MM.1S (cell line): Measurements from ENCODE around the gene DRD1.

ENCODE experiments used
- DNase-seq: peaks from one replicate; pipeline ENCODE4 v3.0.0-alpha.2; 2015
- H2AFZ ChIP-seq: fragments of 300-600 bp; sonication (generic); 2 replicates; pipeline ENCODE4 v1.6.0; 2016; ENCODE audit warnings: antibody characterized with exemption, low read length
- H3F3A ChIP-seq: fragments of 300-600 bp; sonication (generic); 2 replicates; pipeline ENCODE4 v1.6.1; 2016; ENCODE audit warnings: mild to moderate bottlenecking, antibody characterized with exemption, low read length, moderate library complexity, mixed read lengths; ENCODE audit not compliant: insufficient read depth
- H3K27ac ChIP-seq: fragments of 300-600 bp; sonication (generic); 2 replicates; pipeline ENCODE4 v1.5.1; 2016; ENCODE audit warnings: mild to moderate bottlenecking, low read length
- H3K27me3 ChIP-seq: fragments of 300-600 bp; sonication (generic); replicated peaks from 2 replicates; pipeline ENCODE4 v1.6.0; 2016; ENCODE audit warnings: low read length; ENCODE audit not compliant: insufficient read depth
- H3K36me3 ChIP-seq: fragments of 300-600 bp; sonication (generic); replicated peaks from 2 replicates; pipeline ENCODE4 v1.6.1; 2016; ENCODE audit warnings: mild to moderate bottlenecking, low read length, mixed read lengths; ENCODE audit not compliant: insufficient read depth
- H3K4me1 ChIP-seq: fragments of 300-600 bp; sonication (generic); 2 replicates; pipeline ENCODE4 v1.6.1; 2016; ENCODE audit warnings: low read length, mixed read lengths
- H3K4me2 ChIP-seq: fragments of 300-600 bp; sonication (generic); 2 replicates; pipeline ENCODE4 v1.6.0; 2016; ENCODE audit warnings: low read depth, low read length
- H3K4me3 ChIP-seq: fragments of 300-600 bp; sonication (generic); 2 replicates; pipeline ENCODE4 v1.5.1; 2016; ENCODE audit warnings: low read length, mixed read lengths
- H3K79me2 ChIP-seq: fragments of 300-600 bp; sonication (generic); 2 replicates; pipeline ENCODE4 v1.6.1; 2016; ENCODE audit warnings: mixed run types, low read length, mixed read lengths
- H3K9ac ChIP-seq: fragments of 300-600 bp; sonication (generic); 2 replicates; pipeline ENCODE4 v1.6.1; 2016; ENCODE audit warnings: low read length, mixed read lengths
- H3K9me2 ChIP-seq: fragments of 300-600 bp; sonication (generic); replicated peaks from 2 replicates; pipeline ENCODE4 v1.6.1; 2016; ENCODE audit warnings: mild to moderate bottlenecking, low read length, mixed read lengths; ENCODE audit not compliant: insufficient read depth
- H3K9me3 ChIP-seq: fragments of 300-600 bp; sonication (generic); replicated peaks from 2 replicates; pipeline ENCODE4 v1.6.1; 2016; ENCODE audit warnings: mild to moderate bottlenecking, low read length, mixed read lengths; ENCODE audit not compliant: insufficient read depth
- H4K20me1 ChIP-seq: fragments of 300-600 bp; sonication (generic); 2 replicates; pipeline ENCODE4 v1.6.1; 2016; ENCODE audit warnings: mild to moderate bottlenecking, low read length, moderate library complexity, mixed read lengths; ENCODE audit not compliant: insufficient read depth
- EZH2 ChIP-seq: fragments of 300-600 bp; sonication (generic); optimal IDR thresholded peaks from 2 replicates; pipeline ENCODE3; 2017; ENCODE audit warnings: low read depth, mild to moderate bottlenecking, antibody characterized with exemption, low read length, mixed read lengths
- EZH2phosphoT487 ChIP-seq: fragments of 300-600 bp; sonication (generic); IDR thresholded peaks from 2 replicates; pipeline ENCODE4 v1.6.1; 2018; ENCODE audit warnings: antibody characterized with exemption, low read length
- TF ChIP-seq, protein P1 (sequence below): fragments of 300-600 bp; sonication (generic); IDR thresholded peaks from 2 replicates; pipeline ENCODE4 v1.5.1; 2016; ENCODE audit warnings: antibody characterized with exemption, low read length, mixed read lengths

The DRD1 gene

DNA sequence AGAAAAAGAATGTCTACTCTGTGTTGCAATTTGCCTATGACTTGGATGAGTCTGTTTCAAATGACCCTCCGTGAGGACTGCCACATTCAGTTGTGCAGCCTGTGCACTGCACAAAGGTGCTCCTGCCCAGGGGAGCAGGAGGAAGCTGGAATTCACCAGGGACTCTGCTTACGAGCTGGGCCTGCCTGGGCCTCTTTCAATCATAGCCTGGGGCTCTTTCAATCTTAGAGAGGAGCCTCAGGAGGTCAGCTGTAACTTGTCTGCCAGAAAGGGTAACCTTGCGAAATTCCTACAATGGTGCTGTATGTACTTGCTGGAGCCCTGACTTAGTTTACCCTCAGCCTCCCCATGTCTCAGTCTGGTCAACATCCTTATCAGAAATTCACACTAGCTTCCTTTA, 25.9 kb upstream of the DRD1 start:
- Histone ChIP-seq H3F3A (no peaks in the 10 kb centered on the region), H3K79me2 (no peaks in the 10 kb centered on the region), H3K36me3 (no peaks in the 10 kb centered on the region), H3K4me1 (0 out of 2 replicates have a peak, but pooled peaks cover under 1% of the 10 kb centered on the region), H3K27ac (no peak overlapping the region), H3K27me3 (no peaks in the 10 kb centered on the region), H3K9ac (no peak overlapping the region), H3K9me2 (no peaks in the 10 kb centered on the region), H3K9me3 (no peaks in the 10 kb centered on the region), H3K4me3 (no peak overlapping the region), H2AFZ (no peak overlapping the region), H4K20me1 (no peaks in the 10 kb centered on the region), H3K4me2 (no peak overlapping the region)
- TF ChIP-seq EZH2 (no peak), EZH2phosphoT487 (no peak)
- TF ChIP-seq, protein P1, sequence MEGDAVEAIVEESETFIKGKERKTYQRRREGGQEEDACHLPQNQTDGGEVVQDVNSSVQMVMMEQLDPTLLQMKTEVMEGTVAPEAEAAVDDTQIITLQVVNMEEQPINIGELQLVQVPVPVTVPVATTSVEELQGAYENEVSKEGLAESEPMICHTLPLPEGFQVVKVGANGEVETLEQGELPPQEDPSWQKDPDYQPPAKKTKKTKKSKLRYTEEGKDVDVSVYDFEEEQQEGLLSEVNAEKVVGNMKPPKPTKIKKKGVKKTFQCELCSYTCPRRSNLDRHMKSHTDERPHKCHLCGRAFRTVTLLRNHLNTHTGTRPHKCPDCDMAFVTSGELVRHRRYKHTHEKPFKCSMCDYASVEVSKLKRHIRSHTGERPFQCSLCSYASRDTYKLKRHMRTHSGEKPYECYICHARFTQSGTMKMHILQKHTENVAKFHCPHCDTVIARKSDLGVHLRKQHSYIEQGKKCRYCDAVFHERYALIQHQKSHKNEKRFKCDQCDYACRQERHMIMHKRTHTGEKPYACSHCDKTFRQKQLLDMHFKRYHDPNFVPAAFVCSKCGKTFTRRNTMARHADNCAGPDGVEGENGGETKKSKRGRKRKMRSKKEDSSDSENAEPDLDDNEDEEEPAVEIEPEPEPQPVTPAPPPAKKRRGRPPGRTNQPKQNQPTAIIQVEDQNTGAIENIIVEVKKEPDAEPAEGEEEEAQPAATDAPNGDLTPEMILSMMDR, result no peak
- no peak for DNase-seq

DNA sequence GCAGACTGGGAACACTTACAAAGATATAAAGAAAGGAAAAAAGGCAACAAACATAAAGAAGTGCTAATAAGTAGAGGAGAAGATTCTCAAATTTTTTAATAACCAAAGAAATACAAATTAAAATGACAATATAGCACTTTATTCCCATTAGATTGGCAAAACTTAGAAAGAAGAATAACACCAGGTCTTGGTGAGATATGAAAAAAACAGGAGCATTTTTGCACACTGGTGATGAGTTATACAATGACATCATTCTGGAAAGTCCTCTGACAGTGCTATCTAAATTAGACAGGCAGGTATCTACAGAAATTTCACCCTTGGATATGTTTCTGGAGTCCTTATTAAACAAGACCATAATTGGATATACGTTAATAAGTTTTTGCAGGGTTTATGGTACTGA, 24.9 kb upstream of the DRD1 start:
- Histone ChIP-seq H3K4me3 (no peak overlapping the region), H3K4me1 (peaks cover 10% of the 10 kb centered on the region)
- TF ChIP-seq EZH2 (no peak), EZH2phosphoT487 (no peak)
- TF ChIP-seq, protein P1, result no peak

GRCh38 chr5:175467983-175468690, 24.2 kb upstream of the DRD1 start:
- H3K4me1 ChIP-seq, result peaks cover 17% of the 10 kb centered on the region
- no peak overlapping the region for H3K4me2 ChIP-seq
- no peak overlapping the region for H2AFZ ChIP-seq
- no peaks in the 10 kb centered on the region for H4K20me1 ChIP-seq
- no peaks in the 10 kb centered on the region for H3K9me3 ChIP-seq
- H3K9ac ChIP-seq, result no peak overlapping the region
- TF ChIP-seq, protein P1, result no peak
- no peak for TF ChIP-seq EZH2phosphoT487
- no peak for TF ChIP-seq EZH2
- no peak overlapping the region for H3K27ac ChIP-seq
- H3K79me2 ChIP-seq, result no peaks in the 10 kb centered on the region
- no peak for DNase-seq
- H3F3A ChIP-seq, result peaks cover 11% of the 10 kb centered on the region
- H3K27me3 ChIP-seq, result no peaks in the 10 kb centered on the region
- H3K4me3 ChIP-seq, result no peak overlapping the region
- no peaks in the 10 kb centered on the region for H3K9me2 ChIP-seq
- H3K36me3 ChIP-seq, result no peaks in the 10 kb centered on the region

More for the DNA sequence above, 24.9 kb upstream of the DRD1 start:
- Histone ChIP-seq H3K79me2 (no peaks in the 10 kb centered on the region), H4K20me1 (no peaks in the 10 kb centered on the region), H3K9me2 (no peaks in the 10 kb centered on the region), H2AFZ (no peak overlapping the region), H3K36me3 (no peaks in the 10 kb centered on the region), H3K9me3 (no peaks in the 10 kb centered on the region), H3K27me3 (no peaks in the 10 kb centered on the region), H3K4me2 (no peak overlapping the region), H3K27ac (no peak overlapping the region), H3K9ac (no peak overlapping the region), H3F3A (peaks cover 3% of the 10 kb centered on the region; the same call in 1 of the 2 replicates)
- DNase-seq, result no peak
